Gastrocnemius medialis (tissue), 4 donors: ENCODE results near the gene ANKRD65.

Experiments
- CTCF ChIP-seq, 5 experiments: fragments of 450-650 bp in 3 of 5; fragments of 200-600 bp in 2 of 5; sonication (generic) in 2 of 5; IDR thresholded peaks in 4 of 5; conservative IDR thresholded peaks in 1 of 5; 1 replicate in 4 of 5; 2 replicates in 1 of 5; pipeline ENCODE4 v1.5.1; 2016 to 2019; ENCODE audit warnings: antibody characterized with exemption in 5 of 5, mild to moderate bottlenecking in 3 of 5, moderate library complexity in 3 of 5
- POLR2A ChIP-seq, 2 donors: fragments of 450-650 bp; IDR thresholded peaks; one replicate each; pipeline ENCODE4 v1.6.1; 2017; ENCODE audit warnings: antibody characterized with exemption in 2 of 2, mild to moderate bottlenecking in 2 of 2, moderate library complexity in 2 of 2

- TF ChIP-seq CTCF (IDR thresholded peaks at IDR 0.05 in 4 of 5, conservative IDR thresholded peaks at IDR 0.05 in 1 of 5) (no peak), POLR2A (IDR thresholded peaks at IDR 0.05) (no peak)
Measured at GRCh38 chr1:1377540-1378205, 43.4 kb downstream of the ANKRD65 start.
